Bone marrow (tissue), 2 donors: ENCODE measurements around the gene TEX9.

Experiments
- DNase-seq, 2 donors: peaks; one replicate each; lab custom pipeline; 2025; lab: John Stamatoyannopoulos, UW

TEX9 gene

GRCh38 chr15:56454836-56455235 lies 89.6 kb downstream of the TEX9 start:
- DNase-seq = no peak

- no peak for DNase-seq
Observed at GRCh38 chr15:56456229-56456628, 91.0 kb downstream of the TEX9 start.

DNA sequence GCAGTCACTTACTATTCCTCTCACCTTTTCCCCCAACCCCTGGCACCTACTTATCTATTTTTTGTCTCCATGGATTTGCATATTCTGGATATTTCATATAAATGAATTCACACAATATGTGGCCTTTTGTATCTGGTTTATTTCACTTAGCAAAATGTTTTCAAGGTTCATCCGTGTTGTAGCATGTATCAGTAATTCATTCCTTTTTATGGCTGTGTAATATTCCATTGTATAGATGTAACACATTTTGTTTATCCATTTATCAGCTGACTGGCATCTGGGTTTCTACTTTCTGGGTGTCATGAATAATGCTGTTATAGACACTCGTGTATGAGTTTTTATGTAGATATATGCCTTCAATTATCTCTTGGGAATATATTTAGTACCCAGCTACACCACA lies 93.9 kb downstream of the TEX9 start:
- no peak for DNase-seq

GRCh38 chr15:56460071-56460470 lies 94.8 kb downstream of the TEX9 start:
- peak in 1 of 2 donors; percentile 5 for DNase-seq

GRCh38 chr15:56460947-56461346 lies 95.7 kb downstream of the TEX9 start:
- DNase-seq = no peak

GRCh38 chr15:56464893-56465520 lies 99.8 kb downstream of the TEX9 start, which contains the start of gene MNS1:
Gene MNS1, minus strand, starts transcription at chr15:56465137. Its CDS starts 165 bp downstream, at chr15:56464972.
- peak; percentile 56 to 88 for DNase-seq

- DNase-seq = no peak
Observed at GRCh38 chr15:56467616-56468015, 102.4 kb downstream of the TEX9 start.

- DNase-seq = peak in 1 of 2 donors; percentile 69
Observed at GRCh38 chr15:56468401-56468800, 103.2 kb downstream of the TEX9 start.

DNA sequence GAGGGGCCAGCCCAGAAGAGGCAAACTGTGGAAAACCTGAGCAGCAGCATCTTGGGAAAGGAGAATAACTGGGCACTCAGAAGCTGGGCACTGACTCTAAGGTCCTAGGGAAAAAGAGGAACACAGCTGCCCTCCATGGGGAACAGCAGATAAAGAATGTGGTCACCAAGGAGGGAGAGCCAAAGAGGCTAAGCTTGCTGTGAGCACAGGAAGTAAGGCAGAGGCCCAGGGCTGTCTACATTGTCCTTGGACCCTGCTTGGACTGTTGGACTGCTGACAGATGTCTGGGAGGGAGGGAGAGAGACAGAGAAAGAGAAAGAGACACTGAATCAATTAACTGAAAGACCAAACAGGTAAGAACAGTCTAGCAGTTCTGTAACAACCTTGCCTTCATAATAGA lies 104.3 kb downstream of the TEX9 start:
- DNase-seq = no peak

GRCh38 chr15:56471440-56472069 lies 106.3 kb downstream of the TEX9 start:
- no peak for DNase-seq

DNA sequence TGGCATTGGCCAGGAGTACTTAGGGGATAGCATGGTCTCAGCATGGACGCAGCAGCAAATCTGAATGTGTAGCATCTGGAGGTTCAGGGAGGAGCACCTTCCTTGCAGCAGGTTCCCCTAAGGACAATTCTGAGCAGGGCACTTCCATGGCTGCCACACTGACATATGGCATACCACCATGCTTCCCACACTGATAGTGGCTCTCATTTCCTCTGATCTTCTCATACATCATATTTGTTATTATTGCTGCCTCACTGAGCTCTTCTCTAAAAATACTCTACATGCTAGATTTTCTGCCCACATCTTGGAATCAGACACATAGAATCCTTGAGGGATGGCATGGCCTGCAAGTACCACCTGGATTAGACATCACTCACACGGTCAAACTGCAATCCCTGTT lies 107.1 kb downstream of the TEX9 start:
- DNase-seq = no peak

DNA sequence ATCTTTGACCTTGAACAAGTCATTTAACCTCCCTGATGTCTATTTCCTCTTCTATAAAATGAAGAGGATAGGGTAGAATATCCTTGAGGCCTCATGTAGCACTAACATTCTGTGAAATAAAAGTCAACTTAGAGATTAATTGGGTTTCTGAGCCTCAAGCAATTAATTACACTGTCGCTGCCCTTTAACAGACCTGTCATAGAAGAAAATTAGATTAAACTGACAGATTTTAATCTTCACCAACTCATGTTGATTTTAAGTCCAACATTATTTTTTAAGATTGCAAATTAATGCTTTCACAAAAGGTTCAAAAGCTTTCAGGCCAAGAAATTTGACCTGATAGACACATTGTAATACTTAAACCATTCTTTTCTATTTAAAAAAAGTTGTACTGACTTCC lies 107.8 kb downstream of the TEX9 start:
- DNase-seq = no peak

GRCh38 chr15:56475351-56475750 lies 110.1 kb downstream of the TEX9 start:
- no peak for DNase-seq
